ENCODE results near the gene MAN1B1.

DNA sequence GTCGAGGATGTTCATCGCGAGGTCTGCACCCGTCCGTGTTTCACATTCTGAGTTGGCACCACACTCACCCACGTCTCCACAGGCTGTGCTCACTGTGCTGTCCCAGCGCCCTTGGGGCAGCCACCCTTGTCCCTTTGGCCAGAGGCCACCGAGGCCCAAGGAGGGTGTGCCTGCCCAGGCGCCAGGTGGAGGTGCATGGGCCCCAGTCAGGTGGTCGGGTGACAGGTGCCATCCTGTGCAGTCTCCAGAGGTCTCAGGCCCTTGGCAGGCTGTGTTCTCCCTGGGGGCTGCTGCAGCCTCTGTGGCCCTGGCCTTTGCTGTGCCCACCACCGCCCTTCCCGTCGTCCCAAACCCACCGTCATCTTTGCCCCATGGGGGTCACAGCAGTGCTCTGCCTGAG is 12.4 kb downstream of the MAN1B1 start:
- TF ChIP-seq, protein P1, sequence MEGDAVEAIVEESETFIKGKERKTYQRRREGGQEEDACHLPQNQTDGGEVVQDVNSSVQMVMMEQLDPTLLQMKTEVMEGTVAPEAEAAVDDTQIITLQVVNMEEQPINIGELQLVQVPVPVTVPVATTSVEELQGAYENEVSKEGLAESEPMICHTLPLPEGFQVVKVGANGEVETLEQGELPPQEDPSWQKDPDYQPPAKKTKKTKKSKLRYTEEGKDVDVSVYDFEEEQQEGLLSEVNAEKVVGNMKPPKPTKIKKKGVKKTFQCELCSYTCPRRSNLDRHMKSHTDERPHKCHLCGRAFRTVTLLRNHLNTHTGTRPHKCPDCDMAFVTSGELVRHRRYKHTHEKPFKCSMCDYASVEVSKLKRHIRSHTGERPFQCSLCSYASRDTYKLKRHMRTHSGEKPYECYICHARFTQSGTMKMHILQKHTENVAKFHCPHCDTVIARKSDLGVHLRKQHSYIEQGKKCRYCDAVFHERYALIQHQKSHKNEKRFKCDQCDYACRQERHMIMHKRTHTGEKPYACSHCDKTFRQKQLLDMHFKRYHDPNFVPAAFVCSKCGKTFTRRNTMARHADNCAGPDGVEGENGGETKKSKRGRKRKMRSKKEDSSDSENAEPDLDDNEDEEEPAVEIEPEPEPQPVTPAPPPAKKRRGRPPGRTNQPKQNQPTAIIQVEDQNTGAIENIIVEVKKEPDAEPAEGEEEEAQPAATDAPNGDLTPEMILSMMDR (IDR thresholded peaks at IDR 0.05) = no peak
- no peak for TF ChIP-seq POLR2A (IDR thresholded peaks at IDR 0.05)
